Activated CD4-positive, alpha-beta T cell treated with anti-CD3 and anti-CD28 coated beads, Interleukin-2, amount 50 U/mL, for 48 hours (primary cell): ENCODE data around the gene NFATC3.
"Not testable (repeated sequence)": the region's sequence is repeated elsewhere in the genome, so short reads cannot be mapped to it uniquely, and the experiment has no call there.

Source experiments
- DNase-seq, 2 experiments: peaks; one replicate each; pipeline ENCODE4 v3.0.0-alpha.2; 2020

NFATC3 gene

DNA sequence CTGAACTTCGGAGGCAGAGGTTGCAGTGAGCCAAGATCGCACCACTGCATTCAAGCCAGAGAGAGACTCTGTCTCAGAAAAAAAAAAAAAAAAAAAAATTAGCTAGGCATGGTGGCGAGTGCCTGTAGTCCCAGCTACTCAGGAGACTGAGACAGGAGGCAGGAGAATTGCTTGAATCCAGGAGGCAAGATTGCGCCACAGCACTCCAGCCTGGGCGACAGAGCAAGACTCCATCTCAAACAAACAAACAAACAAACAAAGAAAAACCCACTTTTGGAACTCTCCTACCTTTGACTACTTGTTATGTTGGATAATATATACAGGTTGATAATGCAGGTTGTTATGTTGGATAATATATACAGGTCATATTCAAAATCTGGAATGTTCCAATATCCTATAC lies 35.3 kb downstream of the NFATC3 start:
- DNase-seq = not testable (repeated sequence)

DNA sequence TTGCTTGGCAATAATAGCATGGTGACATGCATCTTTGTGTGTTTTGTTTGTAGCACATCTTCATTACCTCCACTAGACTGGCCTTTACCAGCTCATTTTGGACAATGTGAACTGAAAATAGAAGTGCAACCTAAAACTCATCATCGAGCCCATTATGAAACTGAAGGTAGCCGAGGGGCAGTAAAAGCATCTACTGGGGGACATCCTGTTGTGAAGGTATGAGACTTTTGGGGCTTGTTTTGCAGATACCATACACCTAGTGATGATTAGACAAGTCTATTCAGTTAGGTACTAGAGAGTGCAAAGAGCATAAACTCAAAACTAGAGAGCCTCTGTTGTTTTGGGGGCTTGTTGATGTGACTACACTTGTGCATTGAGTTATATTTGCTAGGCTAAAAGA lies 41.2 kb downstream of the NFATC3 start:
- DNase-seq = no peak

DNA sequence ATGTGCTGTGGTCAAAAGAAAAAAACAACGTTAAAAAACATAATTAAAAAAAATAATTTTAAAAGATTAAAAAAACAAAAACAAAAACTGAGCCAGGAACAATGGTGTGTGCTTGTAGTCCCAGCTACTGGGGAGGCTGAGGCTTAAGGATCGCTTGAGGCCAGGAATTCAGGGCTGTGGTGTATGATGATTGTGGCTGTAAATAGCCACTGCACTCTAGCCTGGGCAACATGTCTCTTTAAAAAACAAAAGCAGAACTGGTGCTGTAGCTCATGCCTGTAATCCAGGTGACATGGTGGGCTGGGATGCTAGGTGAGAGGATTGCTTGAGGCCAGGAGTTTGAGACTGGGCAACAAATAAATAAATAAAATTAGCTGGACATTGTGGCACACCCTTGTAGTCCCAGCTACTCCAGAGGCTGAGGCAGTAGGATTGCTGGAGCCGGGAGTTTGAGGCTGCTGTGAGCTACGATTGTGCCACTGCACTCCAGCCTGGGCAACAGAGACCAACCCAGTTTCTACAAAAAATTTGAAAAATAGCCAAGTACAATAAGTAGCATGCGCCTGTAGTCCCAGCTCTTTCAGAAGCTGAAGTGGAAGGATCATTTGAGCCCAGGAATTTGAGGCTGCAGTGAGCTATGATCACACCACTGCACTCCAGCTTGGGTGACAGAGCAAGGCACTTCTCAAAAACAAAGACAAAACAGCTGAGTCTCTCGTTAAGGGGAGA lies 43.6 kb downstream of the NFATC3 start:
- no peak for DNase-seq

DNA sequence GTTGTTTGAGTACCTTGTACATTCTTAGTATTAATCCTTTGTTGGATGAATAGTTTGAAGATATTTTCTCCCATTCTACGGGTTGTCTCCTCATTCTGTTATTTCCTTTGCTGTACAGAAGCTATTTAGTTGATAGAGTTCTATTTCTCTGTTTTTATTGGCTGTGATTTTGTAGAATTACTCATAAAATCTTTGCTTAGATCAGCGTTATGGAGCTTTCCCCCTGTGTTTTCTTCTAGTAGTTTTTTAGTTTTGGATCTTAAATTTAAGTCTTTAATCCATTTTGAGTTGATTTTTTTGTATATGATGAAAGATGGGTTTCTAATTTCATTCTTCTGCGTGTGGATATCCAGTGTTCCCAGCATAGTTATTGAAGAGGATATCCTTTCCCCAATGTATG lies 45.4 kb downstream of the NFATC3 start:
- no peak for DNase-seq

DNA sequence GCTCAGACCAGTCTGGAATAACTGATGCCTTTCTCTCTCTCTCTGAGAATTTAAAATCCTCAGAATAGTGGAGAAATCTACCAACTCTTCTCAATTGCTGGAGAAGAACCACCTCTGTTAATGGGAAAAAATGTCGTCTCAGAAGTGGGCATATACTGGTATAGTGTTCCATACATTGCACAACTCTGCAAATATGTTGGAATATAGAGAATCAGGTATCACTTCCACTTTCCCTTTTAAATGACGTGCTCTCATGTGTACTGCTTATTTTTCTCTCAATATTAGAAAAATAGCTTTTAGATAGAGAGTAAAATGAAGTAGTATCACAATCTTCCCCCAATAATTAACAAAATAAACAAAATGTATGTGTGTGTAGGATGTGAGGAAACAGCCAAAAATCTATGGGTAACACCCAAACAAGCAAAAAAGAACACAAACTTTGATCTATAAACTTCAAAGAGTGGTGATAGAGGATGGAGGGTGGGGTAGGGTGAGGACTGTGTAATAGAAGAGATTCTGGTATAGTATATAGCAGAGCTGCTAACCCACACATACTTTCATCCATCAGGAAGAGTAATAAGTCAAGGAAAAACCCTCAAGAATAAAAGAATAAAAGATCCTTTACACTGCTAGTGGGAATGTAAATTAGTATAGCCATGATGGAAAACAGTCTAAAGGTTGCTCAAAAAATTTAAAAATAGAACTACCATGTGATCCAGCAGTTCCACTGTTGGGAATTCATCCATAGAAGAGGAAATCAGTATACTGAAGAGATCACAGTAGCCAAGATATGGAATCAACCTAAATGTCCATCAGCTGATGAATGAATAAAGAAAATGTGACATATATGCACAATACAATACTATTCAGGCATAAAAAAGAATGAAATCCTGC lies 46.9 kb downstream of the NFATC3 start:
- no peak for DNase-seq

DNA sequence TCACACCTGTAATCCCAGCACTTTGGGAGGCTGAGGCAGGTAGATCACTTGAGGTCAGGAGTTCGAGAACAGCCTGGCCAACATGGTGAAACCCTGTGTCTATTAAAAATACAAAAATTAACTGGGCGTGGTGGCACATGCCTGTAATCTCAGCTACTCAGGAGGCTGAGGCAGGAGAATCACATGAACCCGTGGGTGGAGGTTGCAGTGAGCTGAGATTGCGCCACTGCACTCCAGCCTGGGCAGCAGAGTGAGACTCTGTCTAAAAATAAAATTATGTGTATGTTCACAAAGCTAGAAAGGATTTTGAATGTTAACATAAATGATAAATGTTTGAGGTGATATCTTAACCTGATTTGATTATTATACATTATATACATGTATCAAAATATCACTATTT lies 47.8 kb downstream of the NFATC3 start:
- not testable (repeated sequence) for DNase-seq

DNA sequence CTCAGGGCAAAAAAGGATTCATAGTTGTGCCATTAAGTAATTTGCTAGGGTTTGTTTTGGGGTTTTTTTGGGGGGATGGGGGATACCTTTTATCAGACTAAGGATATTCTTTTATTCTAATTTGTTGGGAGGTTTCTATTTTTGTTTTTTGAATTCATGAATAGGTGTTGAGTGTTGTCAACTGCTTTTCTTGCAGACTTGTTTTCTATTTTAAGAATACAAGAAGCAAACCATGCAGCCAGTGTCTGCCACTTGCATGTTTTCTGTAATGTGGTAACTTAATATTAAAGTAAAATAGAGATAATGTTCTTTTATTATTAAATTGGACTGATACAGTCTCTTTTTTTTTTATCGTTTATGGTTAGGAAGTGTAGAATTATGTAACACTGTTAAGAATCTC lies 49.5 kb downstream of the NFATC3 start:
- DNase-seq = no peak

DNA sequence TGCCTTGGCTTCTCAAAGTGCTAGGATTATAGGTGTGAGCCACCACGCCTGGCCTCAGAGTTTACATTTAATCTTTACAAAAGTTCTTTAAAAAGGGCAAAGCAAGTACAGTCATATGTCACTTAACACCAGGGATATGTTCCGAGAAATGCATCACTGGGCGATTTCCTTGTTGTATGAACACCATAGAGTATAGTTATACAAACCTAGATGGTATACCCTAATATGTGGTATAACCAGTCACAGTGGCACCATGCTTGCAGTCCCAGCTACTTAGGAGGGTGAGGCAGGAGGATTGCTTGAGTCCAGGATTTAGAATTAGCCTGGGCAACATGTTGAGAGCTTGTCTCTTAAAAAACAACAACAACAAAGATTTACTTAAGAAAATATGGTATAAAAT lies 51.3 kb downstream of the NFATC3 start:
- no peak for DNase-seq

DNA sequence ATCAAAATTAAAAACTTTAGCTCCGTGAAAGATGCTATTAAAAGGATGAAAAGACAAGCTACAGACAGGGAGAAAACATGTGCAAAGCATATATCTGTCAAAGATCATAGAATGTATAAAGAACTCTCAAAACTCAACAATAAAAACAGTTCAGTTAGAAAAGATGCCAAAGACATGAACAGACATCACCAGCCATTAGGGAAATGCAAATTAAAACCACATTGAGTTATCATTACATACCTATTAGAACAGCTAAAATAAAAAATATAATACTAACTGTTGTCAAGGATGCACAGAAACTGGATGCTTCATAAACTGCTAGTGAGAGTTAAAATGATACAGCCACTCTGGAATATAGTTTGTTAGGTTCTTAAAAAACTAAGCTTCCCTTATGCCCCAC lies 58.8 kb downstream of the NFATC3 start:
- no peak for DNase-seq

DNA sequence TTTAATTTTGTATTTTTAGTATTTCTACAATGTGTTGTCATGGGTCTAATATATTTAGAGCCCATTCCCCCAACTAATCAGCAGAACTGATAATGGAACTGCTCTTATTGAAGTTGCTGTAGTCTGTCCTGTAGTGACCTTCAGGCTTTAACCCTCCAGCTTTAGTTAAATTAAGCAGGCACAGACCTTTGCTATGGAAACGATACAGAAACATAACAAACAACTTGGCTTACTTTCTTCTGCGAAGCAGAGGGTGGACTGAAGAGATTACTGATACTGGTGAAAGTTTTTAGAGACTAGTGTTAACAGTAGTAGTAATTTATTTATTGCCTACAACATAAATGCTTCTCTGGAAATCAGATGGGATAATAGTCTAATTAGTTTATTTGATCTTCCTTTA lies 61.4 kb downstream of the NFATC3 start:
- no peak for DNase-seq

DNA sequence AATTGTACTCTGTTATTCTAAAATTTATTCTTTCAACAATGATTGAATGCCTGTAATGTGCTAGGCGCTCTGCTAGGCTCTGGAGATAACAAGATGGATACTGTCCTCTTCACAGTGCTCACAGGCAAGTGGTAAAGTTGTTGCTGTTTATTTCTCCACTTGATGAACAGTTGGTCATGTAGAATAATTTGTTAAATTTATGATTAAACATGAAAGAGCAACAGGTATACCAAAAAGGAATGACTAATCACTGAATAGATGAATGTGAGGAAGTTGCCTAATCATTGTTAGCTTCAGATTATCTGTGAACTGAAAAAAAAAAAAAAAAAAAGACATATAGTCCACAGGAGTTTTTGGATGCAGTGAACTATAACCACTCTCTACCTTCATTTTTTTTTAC lies 62.3 kb downstream of the NFATC3 start:
- no peak for DNase-seq

DNA sequence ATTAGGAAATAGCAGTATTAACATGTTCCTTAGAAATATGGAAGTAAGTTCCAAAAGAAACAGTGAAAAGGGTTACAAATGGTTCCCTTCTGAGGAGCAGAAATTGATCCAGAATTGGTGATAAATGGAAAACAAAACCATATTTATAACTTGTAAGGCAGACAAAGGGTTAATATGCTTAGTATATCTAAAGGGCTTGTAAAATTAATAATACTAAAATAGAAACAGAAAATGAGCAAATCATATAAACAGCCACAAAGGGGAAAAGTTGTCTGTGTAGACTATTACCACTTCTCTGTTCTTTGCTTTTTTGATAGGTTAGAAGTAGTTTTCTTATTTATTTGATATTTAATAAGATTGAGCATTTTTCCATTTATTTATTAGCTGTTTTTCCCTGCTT lies 64.4 kb downstream of the NFATC3 start:
- no peak for DNase-seq

DNA sequence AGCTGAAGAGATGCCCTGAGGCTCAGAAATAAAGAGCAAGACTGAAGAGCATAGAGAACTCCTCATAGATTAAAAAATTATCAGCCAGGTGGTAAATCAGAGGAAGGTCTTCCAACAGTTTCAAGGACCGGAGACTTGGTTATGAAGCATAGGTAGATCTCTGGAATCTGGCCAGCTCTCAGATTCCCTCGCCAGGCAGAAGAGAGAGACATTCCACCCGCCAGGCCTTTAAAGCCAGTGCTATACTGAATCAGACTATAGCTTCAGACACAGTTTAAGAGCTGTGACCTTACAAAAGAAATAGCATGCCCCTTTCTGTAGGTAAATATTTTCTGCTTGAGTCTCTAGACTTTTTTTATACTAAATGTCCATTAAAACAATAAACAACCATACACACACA lies 70.3 kb downstream of the NFATC3 start:
- no peak for DNase-seq

DNA sequence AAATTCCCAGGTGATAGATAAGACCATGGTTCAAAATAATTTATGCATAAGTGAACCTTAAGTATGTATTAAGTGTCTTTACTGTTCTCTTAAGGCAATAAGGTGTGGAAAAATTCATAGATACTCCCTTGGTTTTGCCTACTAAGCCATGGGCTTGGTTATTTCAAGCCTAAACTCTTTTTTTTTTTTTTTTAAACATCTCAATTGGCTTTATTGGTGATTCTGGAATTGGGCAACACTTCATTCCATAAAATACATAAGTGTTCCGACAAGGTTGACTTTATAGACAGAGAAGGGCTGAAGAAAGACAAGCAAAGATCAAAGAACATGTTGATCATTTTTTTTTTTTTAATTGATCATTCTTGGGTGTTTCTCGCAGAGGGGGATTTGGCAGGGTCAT lies 77.2 kb downstream of the NFATC3 start:
- DNase-seq = no peak

DNA sequence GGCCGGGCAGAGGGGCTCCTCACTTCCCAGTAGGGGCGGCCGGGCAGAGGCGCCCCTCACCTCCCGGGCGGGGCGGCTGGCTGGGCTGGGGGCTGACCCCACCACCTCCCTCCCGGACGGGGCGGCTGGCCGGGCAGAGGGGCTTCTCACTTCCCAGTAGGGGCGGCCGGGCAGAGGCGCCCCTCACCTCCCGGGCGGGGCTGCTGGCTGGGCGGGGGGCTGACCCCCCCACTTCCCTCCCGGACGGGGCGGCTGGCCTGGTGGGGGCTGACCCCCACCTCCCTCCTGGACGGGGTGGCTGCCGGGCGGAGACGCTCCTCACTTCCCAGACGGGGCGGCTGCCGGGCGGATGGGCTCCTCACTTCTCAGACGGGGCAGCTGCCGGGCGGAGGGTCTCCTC lies 78.1 kb downstream of the NFATC3 start:
- not testable (repeated sequence) for DNase-seq

DNA sequence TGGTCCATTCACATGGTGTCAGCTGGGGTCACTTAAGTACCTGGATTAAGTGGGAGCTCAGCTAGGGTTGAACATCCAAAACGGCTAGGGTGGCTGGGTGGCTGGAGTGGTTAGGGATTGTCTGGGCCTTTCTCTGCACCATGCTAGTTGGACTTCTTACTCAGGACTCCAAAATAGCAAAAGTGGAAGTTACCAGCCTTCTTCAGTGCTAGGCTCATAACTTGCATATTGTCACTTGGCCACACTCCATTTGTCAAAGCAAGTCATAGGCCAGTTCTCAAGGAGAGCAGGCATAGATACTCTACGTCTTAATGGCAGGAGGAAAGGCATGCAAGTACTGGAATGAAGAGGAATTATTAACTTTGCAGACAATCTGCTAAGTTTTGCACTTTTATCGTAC lies 81.1 kb downstream of the NFATC3 start:
- no peak for DNase-seq

DNA sequence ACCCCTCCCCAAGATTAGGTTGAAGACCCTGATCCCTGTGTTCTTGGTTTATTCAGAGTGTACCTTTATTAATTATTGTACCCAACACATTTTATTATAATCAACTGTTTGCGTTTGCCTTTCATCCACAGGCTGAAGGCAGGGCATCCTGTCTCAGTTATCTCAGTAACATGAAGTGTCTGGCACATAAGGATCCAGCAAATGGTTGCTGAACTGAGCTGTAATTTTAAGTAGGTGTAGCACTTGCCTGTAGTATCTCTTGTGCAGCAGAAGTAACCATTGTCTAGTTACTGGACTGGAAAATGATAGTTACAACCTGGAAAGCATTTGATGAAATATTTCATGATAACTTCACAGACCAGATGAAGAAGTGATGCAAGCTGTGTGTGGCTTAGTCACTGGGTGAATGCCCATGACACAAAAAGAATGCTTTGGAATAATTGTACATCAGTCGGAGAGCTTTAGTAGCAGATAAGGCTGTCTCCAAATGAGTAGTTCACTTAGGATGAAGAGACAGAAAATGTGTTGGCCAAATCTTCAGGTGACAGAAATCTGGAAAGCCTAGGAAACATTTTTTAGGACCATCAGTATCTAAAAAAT lies 94.1 kb downstream of the NFATC3 start:
- DNase-seq = no peak

DNA sequence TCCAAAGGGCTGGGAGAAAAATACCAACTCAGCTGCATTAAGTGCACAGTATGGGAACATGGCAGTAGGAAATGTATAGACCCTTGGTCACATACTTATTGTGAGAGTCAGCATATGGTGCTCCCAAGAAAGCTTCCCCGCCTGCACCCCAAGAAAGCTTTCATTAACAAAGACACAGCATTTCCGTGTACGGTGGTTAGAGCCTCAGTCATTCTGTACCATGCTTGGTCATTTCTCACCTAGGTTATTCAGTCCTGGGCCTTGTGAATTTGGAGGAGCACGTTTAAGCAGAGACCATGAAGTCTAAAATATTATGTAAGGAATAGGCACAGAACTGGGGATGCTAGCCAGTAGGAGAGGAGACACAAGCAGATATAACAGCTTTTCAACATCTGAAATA lies 94.7 kb downstream of the NFATC3 start:
- no peak for DNase-seq

DNA sequence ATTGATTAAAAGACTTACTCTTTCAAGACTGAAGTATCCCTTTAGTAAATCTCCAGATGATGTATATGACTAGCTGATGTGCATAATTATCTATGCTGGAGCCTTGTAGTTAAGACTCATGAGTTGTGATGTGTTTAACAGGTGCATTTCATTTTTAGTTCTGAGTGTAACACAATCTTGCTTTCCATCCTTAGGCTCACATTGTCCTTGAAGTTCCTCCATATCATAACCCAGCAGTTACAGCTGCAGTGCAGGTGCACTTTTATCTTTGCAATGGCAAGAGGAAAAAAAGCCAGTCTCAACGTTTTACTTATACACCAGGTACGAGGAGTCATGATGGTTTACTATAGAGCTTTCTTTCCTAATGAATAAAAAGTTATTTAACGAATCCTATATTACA lies 97.9 kb downstream of the NFATC3 start:
- DNase-seq = no peak

DNA sequence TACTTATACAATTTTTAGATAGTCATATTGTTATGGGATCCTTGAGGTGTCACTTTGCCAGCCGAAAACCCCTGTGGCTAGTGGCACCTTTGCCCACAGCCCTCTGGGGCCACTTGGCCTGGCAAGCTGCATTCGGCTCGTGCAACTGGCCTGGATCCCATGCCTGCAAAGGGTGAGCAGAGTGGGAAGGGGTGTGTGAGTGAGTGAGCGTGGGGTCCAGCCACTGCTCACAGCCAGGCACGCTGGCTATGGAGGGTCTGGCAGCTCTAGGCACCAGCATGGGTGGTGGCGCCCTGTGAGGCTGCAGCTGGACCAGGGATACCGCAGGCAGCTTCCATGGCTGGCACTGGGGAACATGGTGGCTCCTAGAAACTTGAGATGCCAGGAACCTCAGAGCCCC lies 101.7 kb downstream of the NFATC3 start:
- DNase-seq = no peak

DNA sequence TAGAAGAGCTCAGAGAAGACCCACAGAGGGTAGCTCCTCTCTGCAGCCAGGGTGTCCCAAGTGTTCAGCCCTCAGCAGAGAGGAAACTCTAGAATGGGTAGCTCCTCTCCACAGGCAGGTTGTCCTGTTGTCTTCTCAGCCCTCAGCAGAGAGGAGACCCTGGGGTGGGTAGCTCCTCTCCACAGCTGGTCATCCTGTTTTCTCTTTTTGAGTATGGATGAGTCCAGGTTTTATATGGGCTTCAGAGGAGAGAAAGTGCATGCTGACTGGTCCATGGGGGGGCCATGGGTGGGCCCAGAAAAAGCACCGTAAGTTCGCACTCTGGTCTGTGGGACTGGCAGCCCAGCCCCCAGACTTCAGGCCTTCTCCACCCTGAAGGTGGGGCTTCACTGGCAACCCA lies 102.3 kb downstream of the NFATC3 start:
- DNase-seq = no peak

DNA sequence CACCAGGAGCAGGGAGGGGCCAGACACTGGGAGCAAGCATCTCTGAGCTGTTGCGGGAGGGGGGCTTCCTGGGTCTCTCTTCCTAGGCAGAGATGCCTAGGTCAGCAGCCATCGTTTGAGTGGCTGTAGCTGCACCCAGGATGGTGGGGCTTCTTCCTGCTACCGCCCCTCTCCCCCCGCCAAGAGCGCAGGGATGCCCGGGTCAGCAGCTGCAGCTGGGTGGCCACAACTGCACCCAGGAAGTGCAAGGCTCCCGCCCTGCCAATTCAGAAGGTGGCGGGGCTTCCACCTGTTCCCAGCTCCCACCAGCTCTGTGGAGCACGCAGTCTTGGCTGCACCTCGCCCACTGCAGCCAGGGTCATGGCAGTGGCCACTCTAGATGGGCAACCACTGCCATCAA lies 103.0 kb downstream of the NFATC3 start:
- DNase-seq = no peak

DNA sequence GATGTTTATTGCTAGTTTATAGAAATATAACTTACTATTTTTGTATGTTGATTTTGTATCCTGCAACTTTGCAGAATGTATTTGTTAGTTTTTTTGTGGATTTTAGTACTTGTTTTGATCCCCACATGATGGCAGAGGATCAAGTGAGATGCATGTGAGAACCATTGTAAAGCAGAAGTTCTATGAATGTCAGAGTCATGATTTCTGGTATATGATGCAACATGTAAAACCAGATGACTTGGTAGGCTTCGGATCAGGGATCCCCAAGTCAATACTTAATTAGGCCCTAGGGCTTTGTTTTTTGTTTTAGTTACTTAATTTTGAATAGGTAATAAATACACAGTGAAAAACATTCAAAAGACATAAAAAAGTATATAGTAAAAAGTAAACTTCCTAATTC lies 104.9 kb downstream of the NFATC3 start:
- DNase-seq = no peak
